ENCODE measurements around the gene PCDHGA8. TPM values are rescaled to one million over a fixed set of nuclear protein-coding genes. Genes with fewer than 3 reads are reported as not detected.

PCDHGA8 gene
- total RNA-seq, 4 donors from 2014 or later = 1.1 to 5.1 (median 2.1) TPM

GRCh38 chr5:141366016-141366896 lies 26.2 kb upstream of the PCDHGA8 start:
- H3K9me3 ChIP-seq = peaks cover 57% of the 10 kb centered on the region
- no peak overlapping the region for H3K27ac ChIP-seq
- H3K4me3 ChIP-seq = no peak overlapping the region
- no peak for DNase-seq (ENCODE audit: low spot score in 2 of 2)
- TF ChIP-seq CTCF (IDR thresholded peaks at IDR 0.05) (no peak), POLR2AphosphoS5 (IDR thresholded peaks at IDR 0.05) (no peak), EP300 (IDR thresholded peaks at IDR 0.05) (no peak), POLR2A (IDR thresholded peaks at IDR 0.05) (no peak)
- peaks cover 28% of the 10 kb centered on the region for H3K27me3 ChIP-seq
- WGBS = 34% methylated on average over 34 of the region's 46 CpGs
- H3K36me3 ChIP-seq = no peaks in the 10 kb centered on the region
- H3K4me1 ChIP-seq = peaks cover 3% of the 10 kb centered on the region

- WGBS = 21% methylated on average over 32 of the region's 32 CpGs
- Histone ChIP-seq H3K4me3 (peak within 1 kb of the TSS; percentile 37), H3K9me3 (peaks cover 63% of the 10 kb centered on the region), H3K4me1 (no peaks in the 10 kb centered on the region), H3K36me3 (no peaks in the 10 kb centered on the region), H3K27me3 (peaks cover 15% of the 10 kb centered on the region), H3K27ac (no peak within 1 kb of the TSS)
- DNase-seq (ENCODE audit: low spot score in 2 of 2) = no peak
- TF ChIP-seq CTCF (IDR thresholded peaks at IDR 0.05) (peak in 1 of 2 donors; percentile 27), POLR2A (IDR thresholded peaks at IDR 0.05) (no peak)
These were observed 22.2 kb upstream of the PCDHGA8 start, which contains the start of gene PCDHGB3 for GRCh38 chr5:141369994-141370848. PCDHGB3 (plus strand) TSS chr5:141370242; CDS start chr5:141370395, 153 bp downstream.

GRCh38 chr5:141371572-141372475 lies 20.6 kb upstream of the PCDHGA8 start:
- Histone ChIP-seq H3K4me1 (no peaks in the 10 kb centered on the region), H3K27me3 (peaks cover 12% of the 10 kb centered on the region), H3K36me3 (no peaks in the 10 kb centered on the region), H3K4me3 (no peak overlapping the region), H3K9me3 (peaks cover 62% of the 10 kb centered on the region), H3K27ac (no peak overlapping the region)
- no peak for DNase-seq (ENCODE audit: low spot score in 2 of 2)
- WGBS = 31% methylated on average over 18 of the region's 69 CpGs
- TF ChIP-seq POLR2A (IDR thresholded peaks at IDR 0.05) = no peak
- no peak for TF ChIP-seq EP300 (IDR thresholded peaks at IDR 0.05)
- no peak for TF ChIP-seq CTCF (IDR thresholded peaks at IDR 0.05)
- no peak for TF ChIP-seq POLR2AphosphoS5 (IDR thresholded peaks at IDR 0.05)

GRCh38 chr5:141373673-141374317 lies 18.6 kb upstream of the PCDHGA8 start, which contains the start of gene PCDHGA6:
PCDHGA6 (plus strand) TSS chr5:141373891; CDS start chr5:141374084, 193 bp downstream.
- Histone ChIP-seq H3K4me3 (peak within 1 kb of the TSS; percentile 29), H3K27ac (no peak within 1 kb of the TSS), H3K9me3 (peaks cover 60% of the 10 kb centered on the region), H3K27me3 (peaks cover 9% of the 10 kb centered on the region), H3K36me3 (no peaks in the 10 kb centered on the region), H3K4me1 (no peaks in the 10 kb centered on the region)
- 23% methylated on average over 23 of the region's 27 CpGs for WGBS
- TF ChIP-seq EP300 (IDR thresholded peaks at IDR 0.05) = no peak
- no peak for TF ChIP-seq POLR2AphosphoS5 (IDR thresholded peaks at IDR 0.05)
- no peak for TF ChIP-seq CTCF (IDR thresholded peaks at IDR 0.05)
- no peak for TF ChIP-seq POLR2A (IDR thresholded peaks at IDR 0.05)
- no peak for DNase-seq (ENCODE audit: low spot score in 2 of 2)

Measured in suprapubic skin (tissue), 4 donors.